Muscle of arm (tissue), 14 donors: ENCODE results near the gene RAVER1. TPM values are rescaled to one million over a fixed set of nuclear protein-coding genes. Genes with fewer than 3 reads are reported as not detected.
"Not testable (repeated sequence)": the region's sequence is repeated elsewhere in the genome, so short reads cannot be mapped to it uniquely, and the experiment has no call there.

Experiments
- DNase-seq: peaks from one replicate; pipeline ENCODE4 v3.0.0-alpha.2; 2013
- long read RNA-seq, 11 donors: transcript quantifications; one replicate each; lab custom pipeline, GENCODE V29; 2026
- polyA plus RNA-seq, 12 donors: library from polyadenylated mRNA; unstranded; fragments of 120-200 nt; gene quantifications; one replicate each; pipeline ENCODE4 v1.2.1, GENCODE V29; 2013; ENCODE audit not compliant: insufficient read length in 12 of 12

Gene RAVER1
- polyA plus RNA-seq: 10 to 100 TPM in 9 of 12 donors, 1 to 10 TPM in 2, not detected in 1; 9.3 to 27.7 (median 12.1) TPM
- long read RNA-seq, donor 1, transcript RAVER1-208 (13 exons, 3,501 nt): major isoform, 7 of 7 reads
- long read RNA-seq, donor 1, partial matches to known transcripts: 0 of 7 reads
- long read RNA-seq, donor 1, other reads (novel, unspliced or antisense): 0 of 7 reads
- long read RNA-seq, donor 2, partial matches to known transcripts: 0 of 1 reads
- long read RNA-seq, donor 2, other reads (novel, unspliced or antisense): 0 of 1 reads
- long read RNA-seq, donor 3: 0 reads
- long read RNA-seq, donor 4, partial matches to known transcripts: 0 of 1 reads
- long read RNA-seq, donor 4, other reads (novel, unspliced or antisense): 0 of 1 reads
- long read RNA-seq, donor 5, partial matches to known transcripts: 0 of 3 reads
- long read RNA-seq, donor 5, other reads (novel, unspliced or antisense): 0 of 3 reads
- long read RNA-seq, donor 6, transcript RAVER1-208 (13 exons, 3,501 nt): major isoform, 5 of 5 reads
- long read RNA-seq, donor 6, partial matches to known transcripts: 0 of 5 reads
- long read RNA-seq, donor 6, other reads (novel, unspliced or antisense): 0 of 5 reads
- long read RNA-seq, donor 7: 0 reads
- long read RNA-seq, donor 8, partial matches to known transcripts: 0 of 3 reads
- long read RNA-seq, donor 8, other reads (novel, unspliced or antisense): 0 of 3 reads
- long read RNA-seq, donor 9: 0 reads
- long read RNA-seq, donor 10: 0 reads
- long read RNA-seq, donor 11: 0 reads

GRCh38 chr19:10332965-10333757 is at the start of gene RAVER1:
Gene RAVER1 (minus strand): TSS chr19:10333529. CDS start chr19:10333507, 22 bp downstream.
- peak; percentile 98 for DNase-seq

- DNase-seq: not testable (repeated sequence)
Observed at GRCh38 chr19:10383223-10383499, 49.8 kb upstream of the RAVER1 start.

- DNase-seq: peak; percentile 99
Observed at GRCh38 chr19:10380313-10381102, 47.2 kb upstream of the RAVER1 start, which contains the start of gene TYK2. Gene TYK2 (minus strand): TSS chr19:10380572. CDS start chr19:10378406, 2,166 bp downstream.

- no peak for DNase-seq
Observed at GRCh38 chr19:10379880-10380312, 46.6 kb upstream of the RAVER1 start.

- no peak for DNase-seq
Observed at GRCh38 chr19:10378124-10378523, 44.8 kb upstream of the RAVER1 start.

GRCh38 chr19:10377140-10377640 is 43.9 kb upstream of the RAVER1 start:
- not testable (repeated sequence) for DNase-seq

GRCh38 chr19:10374931-10375330 is 41.6 kb upstream of the RAVER1 start:
- DNase-seq: no peak

- no peak for DNase-seq
Observed at GRCh38 chr19:10372690-10373089, 39.4 kb upstream of the RAVER1 start.

GRCh38 chr19:10368101-10368803 is 34.9 kb upstream of the RAVER1 start:
- no peak for DNase-seq

GRCh38 chr19:10366950-10367512 is 33.7 kb upstream of the RAVER1 start:
- DNase-seq: not testable (repeated sequence)

GRCh38 chr19:10365518-10365917 is 32.2 kb upstream of the RAVER1 start:
- no peak for DNase-seq

- DNase-seq: no peak
Observed at GRCh38 chr19:10364644-10365043, 31.3 kb upstream of the RAVER1 start.

- DNase-seq: no peak
Observed at GRCh38 chr19:10363789-10364281, 30.5 kb upstream of the RAVER1 start.

- no peak for DNase-seq
Observed at GRCh38 chr19:10362259-10362658, 28.9 kb upstream of the RAVER1 start.

GRCh38 chr19:10361569-10362011 is 28.3 kb upstream of the RAVER1 start:
- DNase-seq: no peak

- DNase-seq: no peak
Observed at GRCh38 chr19:10356431-10356830, 23.1 kb upstream of the RAVER1 start.

- DNase-seq: no peak
Observed at GRCh38 chr19:10353793-10354391, 20.6 kb upstream of the RAVER1 start.

GRCh38 chr19:10352764-10353671 is 19.7 kb upstream of the RAVER1 start:
- peak; percentile 36 for DNase-seq
